MV-4-11 (cell line): ENCODE results near the gene PCDHB7.
"Not testable (repeated sequence)": the region's sequence is repeated elsewhere in the genome, so short reads cannot be mapped to it uniquely, and the experiment has no call there.

Experiments used
- DNase-seq: peaks from one replicate; lab custom pipeline; 2025; lab: John Stamatoyannopoulos, UW

The PCDHB7 gene

GRCh38 chr5:141224844-141225243 lies 52.4 kb downstream of the PCDHB7 start:
- DNase-seq = not testable (repeated sequence)

- not testable (repeated sequence) for DNase-seq
These were observed 53.0 kb downstream of the PCDHB7 start for GRCh38 chr5:141225421-141225820.
